ENCODE data around the gene ZDHHC11B.
"Not testable (repeated sequence)": the region's sequence is repeated elsewhere in the genome, so short reads cannot be mapped to it uniquely, and the experiment has no call there.

The ZDHHC11B gene

DNA sequence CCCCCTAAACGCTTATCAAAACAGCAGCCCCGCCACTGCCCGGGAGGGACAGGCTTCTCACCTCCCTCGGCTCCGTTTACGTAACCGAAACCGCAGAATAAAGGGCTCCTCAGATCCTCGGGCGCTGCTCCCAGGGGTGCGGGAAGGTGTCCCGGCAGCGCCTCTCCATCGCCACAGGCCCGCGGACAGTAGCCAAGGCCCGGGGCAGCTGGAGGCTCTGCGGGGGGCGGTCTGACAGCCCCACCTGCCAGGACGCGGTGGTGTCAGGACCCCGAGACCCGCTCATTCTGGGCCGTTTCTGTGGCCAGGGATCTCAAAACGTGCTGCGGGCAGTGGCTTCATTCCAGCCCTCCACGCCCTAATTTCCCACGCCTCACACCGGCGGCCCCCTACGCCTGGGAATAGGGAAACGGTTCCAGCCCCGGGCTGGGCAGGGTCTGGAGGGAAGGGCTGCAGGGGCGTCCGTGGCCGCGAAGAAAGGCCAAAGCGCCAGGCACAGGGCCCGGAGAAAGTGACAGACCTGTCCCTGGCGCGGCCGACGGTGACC, 575 bp downstream of the ZDHHC11B start:
- not testable (repeated sequence) for DNase-seq (ENCODE audit: low spot score)

DNA sequence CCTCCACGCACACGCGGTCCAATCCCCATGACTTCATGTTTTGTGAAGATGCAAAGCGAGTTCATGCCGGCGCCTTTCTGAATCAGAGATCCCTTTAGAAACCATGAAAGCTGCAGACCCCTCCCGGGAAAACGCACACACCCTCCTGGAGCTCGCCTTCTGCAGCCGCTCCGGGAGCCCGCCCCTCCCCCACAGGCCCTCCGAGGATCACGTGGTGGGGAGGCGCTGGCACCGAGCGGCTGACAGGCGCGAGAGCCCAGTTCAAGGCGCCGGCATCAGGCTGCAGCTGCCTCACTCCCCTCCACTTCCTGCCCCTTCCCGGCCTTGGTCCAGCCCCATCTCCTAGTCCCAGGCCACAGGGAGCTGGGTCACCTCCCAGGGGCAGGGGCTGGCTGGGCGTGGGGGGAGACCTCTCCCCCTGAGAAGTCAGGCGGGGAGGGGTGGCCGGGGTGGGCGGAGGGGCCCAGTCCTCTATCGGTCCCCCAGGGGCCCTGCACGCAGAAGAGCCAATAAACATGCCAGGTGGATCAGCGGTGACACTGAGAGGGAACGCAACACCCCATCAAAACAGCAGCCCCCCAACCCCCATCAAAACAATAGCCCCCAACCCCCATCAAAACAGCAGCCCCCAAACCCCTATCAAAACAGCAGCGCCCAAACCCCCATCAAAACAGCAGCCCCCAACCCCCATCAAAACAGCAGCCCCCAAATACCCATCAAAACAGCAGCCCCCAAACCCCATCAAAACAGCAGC, 1.3 kb downstream of the ZDHHC11B start:
- DNase-seq (ENCODE audit: low spot score), result not testable (repeated sequence)

DNA sequence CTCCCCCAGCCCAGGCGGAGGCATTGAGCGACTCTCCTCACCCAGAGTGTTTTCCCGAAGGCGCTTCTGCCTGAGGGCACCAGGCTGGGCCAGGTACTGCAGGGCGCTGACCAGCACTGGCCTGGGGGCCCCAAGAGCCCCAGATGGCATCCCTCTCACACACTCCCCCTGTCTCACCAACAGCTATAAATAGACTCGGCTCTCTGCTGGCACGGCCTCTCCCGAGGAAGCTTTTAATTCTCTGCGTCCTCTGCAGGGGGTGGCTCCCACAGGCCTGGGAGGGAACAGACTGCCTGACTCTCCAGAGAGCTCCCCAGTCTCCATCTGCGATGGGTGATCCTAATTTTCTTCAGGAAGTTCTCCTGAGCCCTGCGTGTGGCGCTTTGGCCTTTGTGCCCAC, 2.2 kb downstream of the ZDHHC11B start:
- not testable (repeated sequence) for DNase-seq (ENCODE audit: low spot score)

DNA sequence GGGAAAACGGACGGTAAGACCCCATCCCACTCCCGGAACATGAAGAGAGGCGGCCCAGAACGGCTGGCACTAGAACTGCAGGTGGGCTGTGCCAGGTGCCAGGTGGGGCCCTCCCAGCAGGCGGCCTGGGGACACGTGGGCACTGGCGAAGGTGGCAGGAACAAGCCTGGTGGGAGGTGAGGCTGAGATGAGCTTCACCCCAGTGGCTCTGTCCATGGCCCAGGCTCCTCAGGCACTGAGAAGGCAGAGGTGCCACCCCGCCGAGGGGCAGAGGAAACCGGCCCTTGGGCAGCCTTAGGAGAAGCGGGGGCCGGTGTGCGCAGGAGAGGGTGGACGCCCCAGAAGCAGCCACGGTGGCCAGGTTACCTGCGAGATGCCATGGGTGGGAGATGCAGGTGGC, 4.0 kb downstream of the ZDHHC11B start:
- not testable (repeated sequence) for DNase-seq (ENCODE audit: low spot score)

DNA sequence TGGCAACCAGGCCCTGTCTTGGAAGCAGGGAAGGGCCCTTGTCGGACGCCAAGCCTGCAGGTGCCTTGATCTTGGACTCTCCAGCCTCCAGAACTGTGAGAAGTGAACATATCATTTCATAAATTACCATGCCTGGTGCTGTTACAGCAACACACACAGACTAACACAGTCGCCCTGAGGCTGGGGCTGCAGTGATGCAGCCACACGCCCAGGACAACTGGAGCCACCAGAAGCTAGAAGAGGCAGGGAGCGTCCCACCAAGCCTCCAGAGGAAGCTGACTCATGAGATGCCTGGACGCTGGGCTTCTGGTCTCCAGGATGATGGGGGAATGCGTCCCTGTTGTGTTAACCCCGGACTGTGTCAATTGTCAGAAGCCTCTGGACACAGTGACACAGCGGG, 5.6 kb downstream of the ZDHHC11B start:
- DNase-seq (ENCODE audit: low spot score), result not testable (repeated sequence)

DNA sequence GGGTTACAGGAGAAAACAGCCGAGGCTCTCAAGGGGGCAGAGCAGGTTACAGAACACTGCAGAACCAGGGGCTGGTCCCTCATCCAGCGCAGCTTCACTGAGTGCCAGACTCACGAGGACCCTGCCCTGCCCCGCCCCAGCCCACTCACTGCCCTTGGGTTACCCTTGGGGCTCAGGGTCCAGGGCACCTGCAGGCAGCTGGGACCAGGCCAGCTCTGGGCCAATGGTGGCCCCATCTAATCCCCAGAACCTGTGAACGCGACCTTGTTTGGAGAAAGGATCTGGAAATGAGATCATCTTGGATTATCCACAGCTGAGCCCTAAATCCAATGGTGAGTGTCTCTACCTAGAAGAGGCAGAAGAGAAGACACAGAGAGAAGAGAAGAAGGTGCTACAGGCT, 6.1 kb downstream of the ZDHHC11B start:
- not testable (repeated sequence) for DNase-seq (ENCODE audit: low spot score)

DNA sequence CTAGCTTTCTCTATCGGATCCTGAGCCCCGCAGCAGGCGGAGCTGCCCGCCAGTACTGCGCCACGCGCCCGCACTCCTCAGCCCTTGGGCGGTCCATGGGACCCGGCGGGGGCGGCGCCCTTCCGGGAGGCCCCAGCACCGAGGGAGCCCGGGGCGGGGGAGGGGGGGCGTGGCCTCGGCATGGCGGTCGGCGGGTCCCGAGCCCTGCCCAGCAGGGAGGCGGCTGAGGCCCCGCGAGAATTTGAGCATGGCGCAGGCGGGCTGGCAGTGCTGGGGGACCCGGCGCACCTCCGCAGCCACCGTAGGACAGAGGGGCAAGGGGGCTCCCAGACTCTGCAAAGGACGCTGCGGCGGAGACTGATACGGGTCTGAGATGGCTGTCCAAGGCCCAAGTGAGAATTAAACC, 6.8 kb downstream of the ZDHHC11B start:
- no peak for DNase-seq (ENCODE audit: low spot score)

DNA sequence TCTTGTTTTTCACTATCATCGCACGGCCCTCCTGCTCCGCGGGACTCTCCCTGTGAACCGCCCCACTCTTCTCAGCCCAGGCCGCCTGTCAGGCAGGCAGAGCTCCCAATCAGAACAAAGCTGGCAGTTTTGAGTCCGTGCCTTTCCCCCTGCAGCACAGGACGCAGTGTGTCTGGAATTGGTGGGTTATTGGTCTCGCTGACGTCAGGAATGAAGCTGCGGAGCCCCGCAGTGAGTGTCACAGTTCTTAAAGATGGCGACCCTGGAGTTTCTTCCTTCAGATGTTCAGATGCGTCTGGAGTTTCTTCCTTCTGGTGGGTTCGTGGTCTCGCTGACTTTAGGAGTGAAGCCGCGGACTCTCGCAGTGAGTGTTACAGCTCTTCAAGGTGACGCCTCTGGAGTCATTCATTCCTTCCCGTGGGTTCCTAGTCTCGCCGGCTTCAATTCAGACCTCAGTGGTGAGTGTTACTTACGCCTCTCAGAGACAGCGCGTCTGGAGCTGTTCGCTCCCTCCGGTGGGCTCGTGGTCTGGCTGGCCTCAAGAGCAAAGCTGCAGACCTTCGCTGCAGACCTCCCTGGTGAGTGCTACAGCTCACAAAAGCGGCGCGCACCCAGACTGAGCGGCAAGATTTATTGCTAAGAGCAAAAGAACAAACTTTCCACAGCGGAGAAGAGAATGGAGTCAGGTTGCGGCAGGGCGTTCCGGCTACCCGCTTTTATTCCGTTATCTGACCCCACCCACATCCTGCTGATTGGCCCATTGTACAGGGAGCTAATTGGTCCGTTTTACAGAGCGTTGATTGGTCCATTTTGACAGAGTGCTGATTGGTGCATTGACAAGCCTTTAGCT, 7.4 kb downstream of the ZDHHC11B start:
- DNase-seq (ENCODE audit: low spot score), result no peak

DNA sequence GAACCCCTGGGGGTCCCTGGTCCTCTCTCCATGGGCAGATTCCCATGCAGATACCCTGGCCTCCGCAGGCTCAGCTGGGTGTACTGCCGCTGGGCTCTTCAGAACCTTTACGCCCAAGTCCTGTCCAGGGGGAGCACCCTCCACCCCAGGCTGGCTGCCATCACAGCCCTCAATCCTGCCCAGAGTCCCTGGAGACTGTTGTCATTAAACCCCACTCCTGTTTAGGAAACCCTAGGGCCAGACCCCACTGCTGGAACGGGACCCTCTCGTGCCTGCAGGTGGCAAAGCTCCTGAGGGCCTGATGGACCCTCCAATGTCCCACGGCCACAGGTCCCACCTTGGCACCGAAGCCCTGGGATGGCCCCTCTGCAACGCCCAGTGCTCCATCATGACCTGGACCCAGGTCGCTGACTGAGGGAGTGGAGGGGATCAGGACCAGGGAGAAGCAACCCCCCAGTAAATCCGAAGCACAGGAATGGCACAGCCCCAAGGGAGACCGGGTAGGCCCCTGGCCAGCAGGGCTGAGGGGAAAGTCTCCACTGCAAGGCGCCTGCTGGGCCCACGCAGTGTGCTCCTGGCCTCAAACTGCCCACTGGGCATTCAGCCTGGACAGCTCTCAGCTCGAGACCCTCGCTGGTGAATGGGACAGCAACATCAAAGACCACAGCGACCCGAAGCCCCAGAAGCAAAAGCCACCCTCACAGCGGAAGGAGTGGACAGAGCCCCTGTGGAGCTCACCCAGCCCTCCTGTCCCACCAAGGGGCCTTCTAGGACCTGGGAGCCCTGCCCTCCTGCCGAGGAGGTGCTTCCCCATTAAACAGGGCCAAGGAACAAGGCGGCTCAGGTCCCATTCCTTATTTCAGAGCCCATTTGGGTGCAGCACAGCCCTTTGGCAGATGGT, 8.3 kb downstream of the ZDHHC11B start:
- no peak for DNase-seq (ENCODE audit: low spot score)

DNA sequence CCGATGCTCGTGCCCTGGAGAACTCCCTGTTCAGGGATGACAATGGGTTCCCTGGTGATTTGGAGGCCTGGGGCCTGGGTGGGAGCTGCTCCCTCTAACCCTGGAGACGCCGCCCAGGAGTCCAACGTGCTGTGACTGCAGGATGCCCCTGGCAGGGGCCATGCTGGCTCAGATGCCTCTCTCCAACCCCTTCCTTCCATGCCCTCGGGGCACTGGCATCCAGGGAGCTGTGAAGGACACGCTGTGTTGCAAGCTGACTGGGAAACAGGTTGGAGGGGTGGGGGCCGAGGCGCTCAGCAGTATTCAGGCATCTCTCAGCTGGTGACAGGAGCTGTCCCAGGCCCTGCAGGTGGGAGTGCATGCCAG, 9.0 kb downstream of the ZDHHC11B start:
- not testable (repeated sequence) for DNase-seq (ENCODE audit: low spot score)

DNA sequence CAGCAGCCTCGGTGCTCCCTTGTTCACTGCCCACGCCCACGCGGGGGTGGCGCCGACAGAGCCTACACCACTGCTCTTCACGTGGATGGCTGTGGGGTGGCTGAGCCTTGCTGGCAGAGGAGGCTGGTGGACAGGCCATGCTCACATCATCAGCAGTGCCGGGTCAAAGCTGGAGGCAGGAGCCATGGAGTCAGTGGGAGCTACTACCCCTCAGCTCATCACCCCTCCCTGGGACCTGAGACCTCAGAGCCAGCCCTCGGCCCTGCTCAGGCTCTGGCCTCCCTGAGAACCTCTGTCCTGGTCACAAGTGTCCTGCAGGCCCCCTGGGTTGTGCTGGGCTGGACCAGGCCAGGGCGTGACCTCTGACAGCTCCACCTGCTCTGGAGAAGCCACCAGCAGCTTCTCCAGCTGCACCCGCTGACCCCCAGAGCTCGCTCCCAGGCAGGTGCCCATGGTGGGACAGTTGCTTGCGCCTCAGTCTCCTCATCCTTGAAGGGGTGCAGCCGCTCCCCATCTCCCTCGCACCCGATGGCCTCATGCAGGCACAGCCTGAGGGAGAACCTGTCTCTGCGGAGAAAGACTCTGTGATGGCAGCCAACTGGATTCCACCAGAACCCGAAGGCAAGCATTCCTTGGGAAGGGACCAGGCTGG, 9.5 kb downstream of the ZDHHC11B start:
- DNase-seq (ENCODE audit: low spot score), result not testable (repeated sequence)

DNA sequence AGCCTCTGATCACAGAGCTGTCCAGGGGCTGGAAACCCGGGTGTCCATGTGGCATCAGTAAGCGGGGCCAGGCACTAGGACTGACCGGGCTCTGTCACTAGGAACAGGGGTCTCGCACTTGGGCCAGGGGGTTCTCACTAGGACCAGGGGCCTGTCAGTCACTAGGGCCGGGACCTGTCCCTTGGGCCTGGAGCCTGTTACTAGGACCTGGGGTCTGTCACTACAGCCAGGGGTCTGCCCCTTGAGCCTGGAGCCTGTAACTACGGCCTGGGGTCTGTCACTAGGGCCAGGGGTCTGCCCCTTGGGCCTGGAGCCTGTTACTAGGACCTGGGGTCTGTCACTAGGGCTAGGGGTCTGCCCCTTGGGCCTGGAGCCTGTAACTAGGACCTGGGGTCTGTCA, 10.2 kb downstream of the ZDHHC11B start:
- not testable (repeated sequence) for DNase-seq (ENCODE audit: low spot score)

DNA sequence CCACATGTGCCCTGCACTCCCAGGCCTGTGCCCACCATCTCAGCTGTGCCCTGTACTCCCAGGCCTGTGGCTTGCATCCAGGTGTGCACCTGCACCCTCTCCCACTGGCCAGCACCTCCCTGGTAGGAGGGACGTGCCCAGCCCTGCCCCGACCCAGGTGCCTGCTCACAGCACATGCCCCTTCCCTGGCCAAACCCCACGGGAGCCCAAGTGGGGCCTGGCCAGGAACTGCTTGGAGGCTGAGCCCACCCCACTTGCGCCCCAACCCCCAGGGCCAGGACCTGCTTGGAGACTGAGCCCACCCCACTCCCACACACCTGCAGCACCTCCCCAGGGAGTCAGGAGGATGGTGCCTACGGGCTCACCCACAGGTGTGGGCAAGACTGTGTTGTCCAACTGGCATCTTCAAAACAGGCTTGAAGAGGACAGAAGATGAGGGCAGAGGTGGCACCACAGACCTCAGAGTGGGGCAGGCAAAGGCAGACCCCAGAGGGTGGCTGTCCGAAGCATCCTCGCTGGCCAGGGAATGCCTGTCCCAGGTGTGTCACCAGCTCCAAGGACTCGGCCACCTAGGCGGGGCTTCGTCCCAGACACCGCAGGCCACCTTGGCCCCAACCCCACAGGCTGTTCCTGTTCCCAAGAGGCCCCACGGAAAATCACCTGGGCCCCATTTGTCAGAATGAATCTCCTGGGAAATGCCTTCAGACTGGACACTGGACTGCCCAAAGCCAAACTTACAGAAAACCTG, 10.8 kb downstream of the ZDHHC11B start:
- no peak for DNase-seq (ENCODE audit: low spot score)

DNA sequence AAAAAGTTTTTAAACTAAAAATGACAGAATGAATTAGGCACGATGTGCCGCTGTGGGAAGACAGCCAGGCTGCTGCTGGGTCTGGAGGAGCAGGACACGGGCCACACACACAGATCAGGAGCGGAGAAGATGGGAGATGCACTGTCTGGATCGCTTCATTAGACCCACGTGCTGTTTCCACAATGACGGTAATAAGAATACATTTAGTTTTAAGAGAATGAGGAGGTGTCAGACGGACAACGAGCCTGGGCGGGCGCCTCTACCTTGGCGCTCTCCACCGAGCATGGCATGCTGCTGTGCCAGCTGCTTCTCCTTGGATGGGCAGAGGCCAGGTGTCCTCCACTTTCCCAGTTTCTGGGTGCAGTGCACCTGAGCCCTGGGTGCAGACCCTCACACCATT, 11.6 kb downstream of the ZDHHC11B start:
- DNase-seq (ENCODE audit: low spot score), result not testable (repeated sequence)

DNA sequence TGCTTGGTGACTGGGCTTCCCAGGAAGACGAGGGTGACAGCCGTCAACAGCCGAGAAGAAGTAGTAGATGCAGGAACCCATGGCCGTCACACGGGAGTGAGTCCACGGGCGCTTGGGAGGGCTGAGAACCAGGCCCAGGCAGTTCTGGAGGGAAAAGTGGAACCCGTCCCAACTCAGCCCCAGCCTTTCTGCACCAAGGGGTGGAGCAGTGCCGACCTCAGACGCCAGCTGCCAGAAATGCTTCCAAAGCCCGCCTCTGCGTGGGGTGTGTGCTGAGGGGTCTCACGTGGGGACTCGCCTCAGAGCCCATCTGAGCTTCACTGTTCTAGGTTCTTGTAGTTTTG, 12.0 kb downstream of the ZDHHC11B start:
- not testable (repeated sequence) for DNase-seq (ENCODE audit: low spot score)

DNA sequence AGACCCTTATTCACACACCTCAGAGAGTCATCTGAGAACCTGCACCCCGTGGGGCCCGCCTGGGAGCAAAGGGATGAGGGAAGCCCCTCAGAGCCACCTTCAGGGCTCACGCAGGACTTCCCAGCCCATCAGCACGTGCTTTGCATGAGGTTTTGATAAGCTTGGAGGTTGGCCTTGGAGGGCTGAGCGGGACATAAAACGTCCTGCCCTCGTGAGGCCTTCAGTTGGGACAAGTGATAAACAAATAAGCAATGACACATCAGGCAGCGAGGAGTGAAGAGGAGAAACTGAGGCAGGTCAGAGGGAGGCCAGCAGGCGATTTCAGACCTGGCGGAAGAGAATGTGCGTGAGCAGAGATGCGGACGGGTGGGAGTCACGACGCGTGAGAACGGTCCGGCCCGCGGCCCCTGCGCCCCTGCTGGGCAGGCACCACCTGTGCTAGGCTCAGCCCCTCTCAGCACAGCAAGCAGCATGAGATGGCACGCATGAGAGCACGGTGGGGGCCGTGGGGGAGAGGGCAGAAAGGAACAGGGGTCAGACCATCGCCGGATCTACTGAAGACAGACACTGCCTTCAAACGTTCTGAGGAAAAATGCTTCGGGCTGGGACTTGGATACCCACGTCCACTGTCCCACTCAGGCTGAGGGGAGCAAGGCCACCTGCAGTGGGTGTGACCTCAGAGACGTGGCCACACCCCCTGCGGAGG, 12.5 kb downstream of the ZDHHC11B start:
- not testable (repeated sequence) for DNase-seq (ENCODE audit: low spot score)

DNA sequence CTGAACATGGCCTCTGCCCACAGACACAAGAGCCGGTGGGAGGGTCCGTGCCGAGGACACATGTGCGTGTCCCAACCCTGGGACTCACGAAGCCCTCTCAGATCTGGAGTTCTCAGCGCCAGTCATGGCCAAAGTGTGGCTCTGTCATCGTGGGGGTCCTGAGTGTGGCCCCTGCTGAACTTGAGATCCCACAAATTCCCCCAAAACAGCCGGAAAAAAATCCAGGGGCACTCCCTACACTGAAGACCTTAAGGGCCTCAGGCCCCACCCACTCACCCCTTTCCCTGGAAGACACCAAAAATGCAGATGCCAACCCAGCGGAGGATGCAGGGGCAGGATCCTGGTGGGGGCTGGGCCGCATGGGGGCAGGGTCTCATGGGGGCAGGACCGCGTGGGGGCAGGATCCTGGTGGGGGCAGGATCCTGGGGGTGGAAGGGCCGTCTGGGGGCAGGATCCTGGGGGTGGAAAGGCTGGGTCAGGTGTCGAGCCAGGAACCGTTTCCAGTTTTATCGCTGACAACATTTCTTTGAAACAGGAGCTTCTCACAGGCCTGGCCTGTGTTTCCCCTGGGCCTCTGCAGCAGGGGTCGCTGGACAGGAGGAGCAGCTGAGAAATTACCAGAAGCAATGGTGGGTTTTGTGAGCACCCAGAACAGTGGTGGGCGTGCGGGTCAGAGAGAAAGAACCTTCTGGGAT, 13.3 kb downstream of the ZDHHC11B start:
- DNase-seq (ENCODE audit: low spot score), result not testable (repeated sequence)

DNA sequence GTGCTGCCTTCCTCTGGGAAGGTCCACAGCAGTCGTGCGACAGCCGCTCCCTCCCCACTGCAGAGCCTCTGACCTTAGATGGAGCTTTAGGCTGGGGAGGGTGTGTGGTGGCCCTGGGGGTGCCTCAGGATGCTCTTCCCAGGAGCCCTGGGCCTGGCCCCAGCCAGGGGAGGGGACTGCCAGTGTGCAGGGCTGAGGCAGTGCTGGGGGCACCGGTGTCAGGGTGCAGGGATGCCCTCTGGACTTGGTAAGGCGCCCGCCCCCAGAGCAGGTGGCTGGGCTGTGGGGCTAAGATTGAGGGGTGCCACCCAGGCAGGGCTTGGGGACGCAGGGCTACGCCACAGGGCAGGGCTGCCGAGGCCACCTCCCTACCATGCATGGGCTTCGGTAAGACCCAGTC, 13.9 kb downstream of the ZDHHC11B start:
- not testable (repeated sequence) for DNase-seq (ENCODE audit: low spot score)

DNA sequence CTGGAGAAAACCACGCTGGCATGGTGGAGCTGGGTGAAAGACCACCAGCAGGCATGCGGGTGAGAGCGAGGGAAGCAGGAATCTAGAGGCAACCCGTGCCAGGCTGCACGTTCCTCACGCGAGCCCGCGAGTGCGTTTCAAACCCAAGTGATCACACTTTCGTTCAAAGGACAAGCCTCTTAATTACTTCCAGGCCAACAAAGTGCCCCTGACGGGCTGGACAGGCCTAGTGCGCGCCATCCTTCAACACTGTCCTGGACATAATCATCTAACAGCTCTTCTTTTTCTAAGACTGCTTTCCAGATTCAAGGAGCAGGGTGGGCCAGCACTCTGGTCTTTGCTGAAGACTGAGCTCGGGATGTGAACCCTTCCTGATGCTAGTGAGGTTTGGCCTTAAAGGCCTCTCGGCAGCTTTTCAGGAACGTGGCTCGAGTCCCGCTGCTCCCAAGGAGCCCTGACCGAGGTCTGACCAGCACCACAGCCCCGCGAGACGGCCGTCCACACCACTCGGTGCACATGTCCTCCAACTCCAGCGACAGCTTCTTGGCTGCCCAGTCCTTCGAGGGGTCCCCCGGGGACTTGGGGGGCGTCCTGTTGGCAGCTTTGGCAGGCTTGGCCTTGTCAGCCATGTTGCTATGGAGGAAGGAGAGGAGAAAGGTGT, 14.9 kb downstream of the ZDHHC11B start:
- DNase-seq (ENCODE audit: low spot score), result not testable (repeated sequence)

All from Ammon's horn (tissue), 1 donor.